Measurements from ENCODE around the gene SCCPDH. TPM values are rescaled to one million over a fixed set of nuclear protein-coding genes. Genes with fewer than 3 reads are reported as not detected.
"Not testable (repeated sequence)": the region's sequence is repeated elsewhere in the genome, so short reads cannot be mapped to it uniquely, and the experiment has no call there.

The SCCPDH gene
- total RNA-seq, 1 donor from 2014 or later = 31.7 TPM

DNA sequence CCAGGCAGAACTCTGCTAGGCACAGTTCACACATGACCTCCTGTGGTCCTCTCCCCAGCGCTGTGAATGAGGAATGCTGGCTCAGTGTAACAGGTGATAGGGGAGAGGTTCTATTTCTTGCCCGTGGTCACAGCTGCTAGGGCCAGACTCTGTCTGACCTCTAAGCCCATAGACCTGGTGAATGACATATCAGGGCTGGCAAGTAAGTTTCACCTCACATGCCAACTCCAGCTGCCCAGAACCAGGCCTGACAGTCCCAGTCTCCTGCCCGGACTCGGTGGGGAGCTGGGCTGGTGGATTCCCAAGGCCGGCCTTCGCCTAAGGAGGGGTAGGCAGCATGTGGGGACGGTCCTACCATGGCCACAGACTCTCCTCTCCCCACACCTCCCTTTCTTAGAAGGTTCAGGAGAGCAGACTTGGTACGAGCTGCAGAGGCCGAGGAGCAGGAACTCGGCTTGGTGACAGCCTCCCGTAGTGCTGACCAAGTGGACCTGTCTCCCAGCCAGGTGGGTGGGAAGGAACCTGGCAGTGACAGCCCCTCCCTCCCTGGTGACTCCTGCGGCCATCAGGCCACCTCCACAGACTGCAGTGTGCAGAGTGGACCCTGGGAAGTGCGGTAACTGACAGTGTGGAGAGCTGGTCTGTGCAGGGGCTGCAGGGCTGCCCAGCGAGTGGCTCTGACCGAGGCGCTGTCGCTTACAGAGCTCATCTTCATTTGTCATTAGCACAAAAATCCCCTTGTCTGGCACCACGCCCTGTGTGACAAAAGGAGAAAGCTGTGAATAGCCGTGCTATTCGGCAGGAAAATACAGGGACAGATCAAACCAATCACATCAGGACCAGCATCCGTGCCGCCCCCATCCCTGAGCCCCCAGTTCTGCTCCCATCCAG lies 74.6 kb downstream of the SCCPDH start:
- no peak for DNase-seq
- Mint-ChIP-seq H3K4me1 (no peaks in the 10 kb centered on the region), H3K36me3 (ENCODE audit: low read depth) (no peaks in the 10 kb centered on the region), H3K4me3 (no peak overlapping the region), H3K27ac (no peak overlapping the region), H3K9me3 (no peaks in the 10 kb centered on the region), H3K27me3 (no peaks in the 10 kb centered on the region)
- intact Hi-C loops (cut with micrococcal nuclease) = no loop called here

DNA sequence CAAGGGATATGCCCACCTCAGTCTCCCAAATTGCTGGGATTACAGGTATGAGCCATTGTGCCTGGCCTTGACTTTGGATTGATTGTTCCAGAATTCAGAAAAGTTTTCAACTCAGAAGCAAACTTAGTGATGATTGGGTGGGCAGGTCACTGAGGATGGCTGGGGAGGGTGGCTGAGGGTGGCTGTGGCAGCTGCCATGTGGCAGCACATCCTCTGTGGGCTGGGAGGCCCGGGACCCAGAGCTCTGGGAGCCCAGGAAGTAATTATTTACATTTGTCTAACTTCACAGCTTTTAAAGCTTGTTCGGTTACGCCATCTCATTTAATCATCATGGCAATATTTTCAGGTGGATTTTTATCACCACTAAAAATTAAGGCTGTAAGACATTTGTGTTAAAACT lies 76.1 kb downstream of the SCCPDH start:
- H3K4me1 Mint-ChIP-seq = no peaks in the 10 kb centered on the region
- no peak for DNase-seq
- H3K4me3 Mint-ChIP-seq = no peak overlapping the region
- no peaks in the 10 kb centered on the region for H3K36me3 Mint-ChIP-seq (ENCODE audit: low read depth)
- H3K9me3 Mint-ChIP-seq = no peaks in the 10 kb centered on the region
- no peaks in the 10 kb centered on the region for H3K27me3 Mint-ChIP-seq
- intact Hi-C loops (cut with micrococcal nuclease) = no loop called here
- no peak overlapping the region for H3K27ac Mint-ChIP-seq

DNA sequence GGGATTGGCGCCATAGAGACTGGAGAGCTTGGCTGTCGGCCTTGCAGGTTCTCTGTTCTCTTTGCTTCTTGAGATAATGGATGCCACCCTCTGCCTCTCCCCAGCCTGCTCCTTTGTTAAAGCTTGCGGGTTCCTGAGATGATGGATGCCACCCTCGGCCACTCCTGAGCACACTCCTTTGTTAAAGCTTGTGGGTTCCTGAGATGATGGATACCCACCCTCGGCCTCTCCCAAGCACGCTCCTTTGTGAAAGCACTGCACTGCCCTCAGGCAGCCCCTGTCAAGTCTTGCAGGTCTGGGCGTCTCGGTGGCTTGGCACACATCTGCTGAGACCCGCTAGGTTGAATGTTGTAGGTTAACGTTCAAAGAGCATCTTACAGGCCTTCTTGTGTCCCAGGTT lies 76.5 kb downstream of the SCCPDH start:
- no peak overlapping the region for H3K4me3 Mint-ChIP-seq
- H3K4me1 Mint-ChIP-seq = no peaks in the 10 kb centered on the region
- H3K9me3 Mint-ChIP-seq = no peaks in the 10 kb centered on the region
- H3K36me3 Mint-ChIP-seq (ENCODE audit: low read depth) = no peaks in the 10 kb centered on the region
- H3K27me3 Mint-ChIP-seq = no peaks in the 10 kb centered on the region
- no peak overlapping the region for H3K27ac Mint-ChIP-seq
- DNase-seq = no peak
- intact Hi-C loops (cut with micrococcal nuclease) = no loop called here

GRCh38 chr1:246801241-246802020 lies 77.2 kb downstream of the SCCPDH start:
- no peaks in the 10 kb centered on the region for H3K4me1 Mint-ChIP-seq
- H3K27me3 Mint-ChIP-seq = no peaks in the 10 kb centered on the region
- H3K36me3 Mint-ChIP-seq (ENCODE audit: low read depth) = no peaks in the 10 kb centered on the region
- intact Hi-C loops (cut with micrococcal nuclease) = no loop called here
- H3K4me3 Mint-ChIP-seq = no peak overlapping the region
- no peak for DNase-seq
- no peaks in the 10 kb centered on the region for H3K9me3 Mint-ChIP-seq
- no peak overlapping the region for H3K27ac Mint-ChIP-seq

DNA sequence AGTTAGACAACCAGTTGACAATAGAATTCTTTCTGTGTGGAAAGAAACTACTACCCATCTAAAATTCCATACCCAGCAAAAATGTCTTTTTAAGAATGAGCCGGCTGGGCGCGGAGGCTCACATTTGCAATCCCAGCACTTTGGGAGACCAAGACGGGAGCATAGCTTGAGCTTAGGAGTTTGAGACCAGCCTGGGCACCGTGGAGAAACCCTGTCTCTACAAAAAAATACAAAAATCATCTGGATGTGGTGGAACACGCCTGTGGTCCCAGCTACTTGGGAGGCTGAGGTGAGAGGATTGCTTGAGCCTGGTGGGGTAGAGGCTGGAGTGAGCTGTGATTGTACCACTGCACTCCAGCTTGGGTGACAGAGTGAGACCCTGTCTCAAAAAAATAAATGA lies 79.2 kb downstream of the SCCPDH start:
- Mint-ChIP-seq H3K9me3 (no peaks in the 10 kb centered on the region), H3K4me3 (no peak overlapping the region), H3K4me1 (no peaks in the 10 kb centered on the region), H3K36me3 (ENCODE audit: low read depth) (no peaks in the 10 kb centered on the region), H3K27me3 (no peaks in the 10 kb centered on the region), H3K27ac (no peak overlapping the region)
- intact Hi-C loops (cut with micrococcal nuclease) = no loop called here
- DNase-seq = no peak

- Mint-ChIP-seq H3K27me3 (no peaks in the 10 kb centered on the region), H3K4me1 (no peaks in the 10 kb centered on the region), H3K36me3 (ENCODE audit: low read depth) (no peaks in the 10 kb centered on the region), H3K9me3 (no peaks in the 10 kb centered on the region), H3K27ac (no peak overlapping the region), H3K4me3 (no peak overlapping the region)
- no peak for DNase-seq
- intact Hi-C loops (cut with micrococcal nuclease) = no loop called here
Observed at GRCh38 chr1:246803883-246804282, 79.7 kb downstream of the SCCPDH start.

DNA sequence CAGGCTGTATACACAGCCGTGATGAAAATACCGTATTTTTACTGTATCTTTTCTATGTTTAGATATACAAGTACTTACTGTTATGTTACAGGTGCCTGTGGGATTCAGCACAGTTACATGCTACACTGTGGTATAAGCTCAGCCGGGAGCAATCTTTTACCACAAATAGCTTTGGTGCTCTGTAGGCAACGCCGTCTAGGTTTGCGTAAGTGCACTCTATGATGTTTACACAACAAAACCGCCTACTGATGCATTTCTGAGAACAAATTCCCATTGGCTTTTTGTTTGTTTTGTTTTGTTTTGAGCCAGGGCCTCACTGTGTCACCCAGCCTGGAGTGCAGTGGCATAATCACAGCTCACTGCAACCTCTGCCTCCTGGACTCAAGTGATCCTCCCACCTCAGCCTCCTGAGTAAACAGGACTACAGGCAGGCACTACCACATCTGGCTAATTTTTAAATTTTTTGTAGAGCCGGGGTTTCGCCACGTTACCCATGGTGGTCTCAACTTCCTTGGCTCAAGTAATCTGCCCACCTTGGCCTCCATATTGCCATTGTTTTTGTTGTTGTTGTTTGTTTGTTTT lies 81.0 kb downstream of the SCCPDH start:
- no peak overlapping the region for H3K4me3 Mint-ChIP-seq
- H3K9me3 Mint-ChIP-seq = no peaks in the 10 kb centered on the region
- no peaks in the 10 kb centered on the region for H3K4me1 Mint-ChIP-seq
- H3K27me3 Mint-ChIP-seq = no peaks in the 10 kb centered on the region
- H3K27ac Mint-ChIP-seq = no peak overlapping the region
- no peaks in the 10 kb centered on the region for H3K36me3 Mint-ChIP-seq (ENCODE audit: low read depth)
- intact Hi-C loops (cut with micrococcal nuclease) = no loop called here
- no peak for DNase-seq

DNA sequence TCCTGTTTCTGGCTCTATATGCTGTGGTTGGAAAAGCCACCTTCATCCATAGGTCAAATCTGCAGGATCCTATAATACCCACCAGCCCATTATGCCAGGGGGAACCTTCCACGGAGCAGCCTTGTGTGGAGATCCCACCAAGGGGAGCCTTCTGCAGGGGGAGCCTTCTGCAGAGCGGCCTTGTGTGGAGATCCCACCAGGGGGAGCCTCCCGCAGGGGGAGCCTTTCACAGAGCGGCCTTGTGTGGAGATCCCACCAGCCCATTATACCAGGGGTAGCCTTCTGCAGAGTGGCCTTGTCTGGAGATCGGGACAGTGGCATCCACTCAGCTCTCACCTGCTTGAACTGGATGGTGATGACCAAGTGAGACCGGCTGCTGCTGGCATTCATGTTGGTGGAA lies 85.3 kb downstream of the SCCPDH start:
- Mint-ChIP-seq H3K27me3 (no peaks in the 10 kb centered on the region), H3K4me3 (no peak overlapping the region), H3K36me3 (ENCODE audit: low read depth) (no peaks in the 10 kb centered on the region), H3K4me1 (no peaks in the 10 kb centered on the region), H3K27ac (no peak overlapping the region), H3K9me3 (no peaks in the 10 kb centered on the region)
- intact Hi-C loops (cut with micrococcal nuclease) = no loop called here
- DNase-seq = no peak

GRCh38 chr1:246811985-246812384 lies 87.8 kb downstream of the SCCPDH start:
- Mint-ChIP-seq H3K4me3 (no peak overlapping the region), H3K27me3 (no peaks in the 10 kb centered on the region), H3K27ac (no peak overlapping the region), H3K9me3 (no peaks in the 10 kb centered on the region), H3K36me3 (ENCODE audit: low read depth) (no peaks in the 10 kb centered on the region), H3K4me1 (no peaks in the 10 kb centered on the region)
- DNase-seq = no peak
- intact Hi-C loops (cut with micrococcal nuclease) = no loop called here

- H3K27ac Mint-ChIP-seq; H3K27me3 Mint-ChIP-seq; H3K9me3 Mint-ChIP-seq; H3K4me3 Mint-ChIP-seq; intact Hi-C loops (cut with micrococcal nuclease); H3K36me3 Mint-ChIP-seq (ENCODE audit: low read depth); H3K4me1 Mint-ChIP-seq; DNase-seq: not testable (repeated sequence)
Observed at GRCh38 chr1:246813325-246813724, 89.1 kb downstream of the SCCPDH start.

GRCh38 chr1:246814890-246815289 lies 90.7 kb downstream of the SCCPDH start:
- Mint-ChIP-seq H3K27me3 (no peaks in the 10 kb centered on the region), H3K36me3 (ENCODE audit: low read depth) (no peaks in the 10 kb centered on the region), H3K4me3 (no peak overlapping the region), H3K4me1 (no peaks in the 10 kb centered on the region), H3K9me3 (no peaks in the 10 kb centered on the region), H3K27ac (no peak overlapping the region)
- intact Hi-C loops (cut with micrococcal nuclease) = no loop called here
- no peak for DNase-seq

DNA sequence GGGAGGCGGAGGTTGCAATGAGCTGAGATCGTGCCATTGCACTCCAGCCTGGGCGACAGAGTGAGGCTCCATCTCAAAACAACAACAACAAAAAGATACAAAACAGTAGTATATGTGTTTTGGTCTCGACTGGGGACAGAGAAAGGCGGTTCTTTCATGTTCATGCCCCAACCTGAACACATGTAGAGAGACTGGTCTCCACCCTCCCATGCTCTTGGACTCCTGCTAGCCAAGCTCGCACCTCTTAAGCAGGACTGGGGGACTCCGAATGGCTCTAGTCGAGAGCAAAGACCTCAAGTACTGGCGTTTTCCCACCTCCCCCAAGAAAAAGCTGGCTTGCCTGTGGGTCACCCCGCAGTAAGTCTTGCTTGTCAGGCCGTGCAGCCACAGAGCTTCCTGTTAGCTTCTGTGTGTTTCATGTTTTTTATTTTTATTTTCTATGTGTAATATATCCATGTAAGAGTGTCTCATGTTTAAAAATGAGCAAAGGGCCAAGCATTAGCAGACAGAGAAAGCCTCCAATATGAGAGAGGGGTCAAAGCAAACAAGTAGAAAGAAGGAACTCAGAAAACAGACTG lies 91.6 kb downstream of the SCCPDH start:
- H3K4me3 Mint-ChIP-seq = no peak overlapping the region
- no peaks in the 10 kb centered on the region for H3K27me3 Mint-ChIP-seq
- DNase-seq = no peak
- intact Hi-C loops (cut with micrococcal nuclease) = no loop called here
- no peaks in the 10 kb centered on the region for H3K9me3 Mint-ChIP-seq
- no peaks in the 10 kb centered on the region for H3K4me1 Mint-ChIP-seq
- no peak overlapping the region for H3K27ac Mint-ChIP-seq
- no peaks in the 10 kb centered on the region for H3K36me3 Mint-ChIP-seq (ENCODE audit: low read depth)
